Activated CD4-positive, CD25-positive, alpha-beta regulatory T cell treated with anti-CD3 and anti-CD28 coated beads, Interleukin-2, amount 50 U/mL, for 72 hours (primary cell): ENCODE results near the gene MAN1C1.

ENCODE experiments used
- DNase-seq: peaks from one replicate; pipeline ENCODE4 v3.0.0; 2021

Gene MAN1C1

DNA sequence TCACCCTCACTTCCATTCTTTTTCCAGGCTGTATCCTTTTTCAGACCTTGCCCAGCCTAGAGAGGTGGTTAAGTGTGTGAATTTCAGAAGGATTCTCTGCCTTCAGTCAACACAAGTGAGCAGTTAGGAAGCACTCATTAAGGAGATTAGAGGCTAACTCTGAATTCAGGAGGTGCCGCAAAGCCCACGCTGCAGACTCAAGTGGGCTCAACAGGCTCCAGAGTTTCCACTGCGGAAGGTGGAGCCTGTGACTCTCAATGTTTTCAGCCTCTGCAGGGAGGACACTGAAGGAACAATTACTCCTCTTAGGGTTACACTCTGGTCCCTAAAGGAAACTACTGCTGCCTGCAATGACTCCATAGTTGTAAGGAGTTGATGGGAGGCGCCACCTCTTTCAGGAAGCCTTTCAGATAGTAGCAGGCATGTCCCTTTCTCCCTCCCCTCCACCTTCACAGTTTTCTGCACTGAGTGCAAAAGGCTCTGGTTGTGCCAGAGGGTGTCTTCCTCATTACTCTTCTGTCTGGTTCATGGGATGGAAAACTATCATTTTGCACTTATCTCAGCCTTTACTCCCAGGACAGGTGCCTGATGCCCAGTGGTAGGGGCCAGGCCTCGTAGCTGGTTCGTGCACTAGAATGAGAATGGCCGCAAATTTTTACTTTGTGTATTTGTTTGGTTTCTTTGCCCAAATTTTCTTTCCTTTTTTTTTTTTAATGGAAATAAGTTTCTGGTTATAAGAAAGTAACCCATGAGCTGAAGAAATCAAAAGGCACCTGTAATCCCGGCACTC is 128.2 kb downstream of the MAN1C1 start:
- no peak for DNase-seq

GRCh38 chr1:25746299-25747045 is 129.9 kb downstream of the MAN1C1 start:
- DNase-seq, result no peak

DNA sequence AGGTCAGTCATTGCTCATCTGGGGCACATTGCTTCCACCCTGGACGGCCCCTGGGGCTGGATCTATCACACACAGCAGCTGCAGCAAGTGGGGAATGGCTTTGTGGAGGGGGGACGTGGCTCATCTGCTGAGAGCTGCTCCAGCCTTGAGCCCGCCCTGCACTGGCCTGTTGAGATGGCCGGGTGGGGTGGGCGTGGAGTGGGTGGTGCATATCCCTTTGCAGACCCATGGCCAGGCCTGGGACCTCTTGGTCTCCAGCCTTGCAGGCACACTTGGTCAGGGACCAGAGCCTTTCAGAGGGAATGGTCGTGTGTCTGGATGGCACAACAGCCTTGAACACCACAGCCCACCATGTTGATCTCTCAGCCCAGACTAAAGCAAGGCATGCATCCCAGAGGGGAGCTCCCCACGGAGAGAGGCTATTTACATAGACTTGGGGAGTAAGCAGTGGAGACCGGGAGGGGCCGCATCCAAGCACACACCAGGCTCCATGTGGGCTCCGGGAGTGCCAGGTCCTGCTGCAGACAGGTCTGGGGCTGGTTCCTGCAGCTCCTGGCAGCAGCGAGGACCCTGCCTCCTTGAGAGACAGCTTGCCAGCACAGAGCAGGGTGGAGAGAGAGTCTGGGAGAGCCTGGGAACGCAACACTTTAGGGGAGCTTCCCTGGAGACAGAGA is 130.6 kb downstream of the MAN1C1 start:
- DNase-seq, result no peak

DNA sequence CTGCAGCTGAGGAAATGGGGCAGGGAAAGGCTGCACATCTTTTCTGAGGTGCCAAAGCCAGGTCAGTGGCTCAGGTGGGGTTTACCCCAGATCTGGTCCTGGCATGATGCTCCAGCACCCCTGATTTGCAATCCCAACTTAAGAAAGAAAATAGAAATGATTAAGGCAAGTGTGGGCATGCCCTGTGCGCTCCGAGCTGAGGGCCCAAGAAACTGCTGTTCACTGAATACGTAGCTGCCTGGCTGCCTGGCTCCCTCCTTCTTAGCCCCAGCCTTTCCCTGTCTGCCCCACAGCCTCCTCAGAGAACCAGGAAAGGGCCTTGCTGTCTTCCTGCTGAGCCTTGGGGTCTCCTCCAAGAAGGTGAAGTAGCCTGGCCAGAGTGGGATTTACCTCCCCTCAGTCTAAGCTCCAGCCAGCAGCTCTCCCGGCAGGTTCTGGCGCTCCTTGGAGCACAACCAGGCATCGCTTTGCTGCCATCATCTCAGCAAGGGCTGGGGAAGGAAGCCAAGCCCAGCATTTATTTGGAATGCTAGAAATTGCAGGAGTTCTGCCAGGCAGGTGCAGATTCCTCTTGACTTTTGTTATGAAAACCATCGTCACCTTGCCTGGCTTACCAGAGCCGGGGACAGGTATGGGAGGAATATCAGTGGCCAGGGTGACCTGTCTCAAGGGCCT is 132.1 kb downstream of the MAN1C1 start:
- DNase-seq, result no peak

- no peak for DNase-seq
These were observed 134.5 kb downstream of the MAN1C1 start for GRCh38 chr1:25750923-25751605.

GRCh38 chr1:25754470-25755181 is 138.0 kb downstream of the MAN1C1 start:
- DNase-seq, result no peak

DNA sequence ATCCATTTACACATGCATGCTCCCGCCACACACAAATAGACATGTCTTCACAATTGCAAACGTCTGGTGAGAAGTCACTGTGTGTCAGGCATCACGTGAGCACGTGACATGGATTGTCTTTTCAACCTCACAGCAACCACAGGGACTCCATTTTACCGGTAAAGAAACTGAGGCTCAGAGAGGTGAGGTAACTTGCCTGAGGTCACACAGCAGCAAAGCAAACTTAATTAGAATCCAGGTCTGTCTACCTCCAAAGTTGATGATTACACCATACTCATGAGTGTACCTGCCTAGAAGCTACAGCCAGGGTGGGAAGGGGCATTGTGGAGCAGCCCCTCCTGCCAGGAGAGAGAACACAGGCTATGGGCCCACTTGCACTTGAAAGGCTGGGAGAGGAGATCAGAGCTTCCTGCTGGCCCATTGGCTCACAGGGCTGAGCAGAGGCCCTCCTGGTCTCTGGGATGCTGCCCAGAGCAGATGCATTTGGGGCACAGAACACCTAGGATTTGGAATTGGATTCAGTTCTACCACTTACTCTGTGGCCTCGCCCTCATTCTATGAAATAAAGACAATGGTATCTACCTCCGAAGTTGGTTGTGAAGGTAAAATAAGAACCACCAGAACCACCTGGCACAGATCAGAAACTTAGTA is 139.0 kb downstream of the MAN1C1 start:
- DNase-seq, result no peak

- no peak for DNase-seq
These were observed 139.6 kb downstream of the MAN1C1 start for GRCh38 chr1:25756215-25756614.

DNA sequence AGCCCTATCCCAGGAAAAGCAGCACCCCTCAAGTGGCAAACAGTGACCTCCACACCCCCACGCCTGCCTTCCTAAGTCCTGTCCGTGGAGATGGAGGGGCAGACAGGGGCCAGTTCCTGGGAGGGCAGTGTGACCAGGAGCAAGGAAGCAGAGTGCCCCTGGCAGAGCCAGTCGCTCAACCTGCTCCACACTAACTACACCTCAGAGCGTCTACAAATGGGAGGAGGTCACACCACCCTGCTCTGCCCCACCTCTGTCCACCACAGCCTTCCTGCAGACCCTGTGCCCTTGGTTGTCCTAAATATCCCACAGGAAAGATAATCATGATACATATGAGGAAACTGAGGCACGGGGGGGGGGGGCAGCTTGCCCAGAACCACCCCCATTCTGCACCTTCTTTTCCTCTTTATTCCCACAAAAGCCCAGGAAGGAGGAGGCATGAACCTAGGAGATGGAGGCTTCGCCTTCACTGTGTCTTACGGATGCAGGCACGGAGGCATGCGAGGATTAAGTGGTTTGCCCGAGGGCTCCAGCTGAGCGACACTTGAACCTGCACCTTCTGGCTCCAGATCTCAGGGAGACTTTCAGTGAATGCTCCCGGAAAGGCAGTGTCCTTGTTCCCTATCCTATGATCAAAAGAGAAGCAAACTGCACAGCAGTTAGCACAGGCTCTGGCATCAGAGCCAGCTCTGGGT is 140.7 kb downstream of the MAN1C1 start:
- DNase-seq, result no peak

GRCh38 chr1:25757846-25758185 is 141.2 kb downstream of the MAN1C1 start:
- DNase-seq, result no peak

DNA sequence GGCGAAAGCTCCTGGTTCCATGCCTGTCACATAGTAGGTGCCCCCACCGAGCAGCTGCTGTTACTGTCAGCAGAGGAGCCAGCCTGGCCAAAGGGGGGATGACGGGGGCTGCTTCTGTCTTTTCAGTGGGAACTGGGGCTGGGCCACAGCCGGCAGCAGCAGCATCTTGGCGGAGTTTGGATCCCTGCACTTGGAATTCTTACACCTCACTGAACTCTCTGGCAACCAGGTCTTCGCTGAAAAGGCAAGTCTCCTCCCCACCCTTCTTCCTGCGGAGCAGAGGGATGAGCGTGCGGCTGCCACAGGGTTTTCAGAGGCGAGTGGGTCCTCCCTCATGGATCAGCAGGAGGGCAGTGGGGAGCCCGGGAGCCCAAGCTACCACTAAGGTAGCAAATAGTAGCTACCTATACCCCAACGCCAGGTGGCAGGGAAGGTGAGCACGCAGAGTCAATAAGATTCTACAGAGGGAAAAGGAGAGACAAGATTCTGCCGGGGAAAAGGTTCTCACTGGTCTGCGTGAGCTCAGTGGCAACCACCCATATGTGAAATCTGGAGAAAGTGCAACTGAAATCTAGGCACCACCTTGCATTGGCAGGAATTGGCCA is 142.0 kb downstream of the MAN1C1 start:
- no peak for DNase-seq

- no peak for DNase-seq
These were observed 143.6 kb downstream of the MAN1C1 start for GRCh38 chr1:25760122-25760719.

GRCh38 chr1:25760871-25761270 is 144.3 kb downstream of the MAN1C1 start:
- no peak for DNase-seq

DNA sequence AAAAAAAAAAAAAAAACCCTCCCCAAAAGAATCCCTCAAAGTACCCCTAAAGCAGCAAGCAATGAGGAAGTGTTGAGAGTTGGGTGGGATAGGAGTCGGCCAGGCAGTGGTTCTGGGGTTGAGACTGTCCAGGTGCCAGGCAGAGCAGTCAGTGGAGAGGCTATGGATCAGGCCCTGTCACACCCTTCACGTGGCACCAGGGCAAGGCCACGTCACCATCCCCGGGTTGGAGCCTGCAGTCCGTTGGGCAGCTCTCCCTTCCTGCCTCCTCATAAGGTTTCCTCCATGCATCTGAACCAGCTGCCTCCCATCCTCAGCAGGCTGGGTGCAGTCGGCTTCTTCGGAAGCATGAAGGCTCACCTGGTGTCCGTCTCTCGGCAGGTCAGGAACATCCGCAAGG is 146.9 kb downstream of the MAN1C1 start:
- DNase-seq, result no peak

DNA sequence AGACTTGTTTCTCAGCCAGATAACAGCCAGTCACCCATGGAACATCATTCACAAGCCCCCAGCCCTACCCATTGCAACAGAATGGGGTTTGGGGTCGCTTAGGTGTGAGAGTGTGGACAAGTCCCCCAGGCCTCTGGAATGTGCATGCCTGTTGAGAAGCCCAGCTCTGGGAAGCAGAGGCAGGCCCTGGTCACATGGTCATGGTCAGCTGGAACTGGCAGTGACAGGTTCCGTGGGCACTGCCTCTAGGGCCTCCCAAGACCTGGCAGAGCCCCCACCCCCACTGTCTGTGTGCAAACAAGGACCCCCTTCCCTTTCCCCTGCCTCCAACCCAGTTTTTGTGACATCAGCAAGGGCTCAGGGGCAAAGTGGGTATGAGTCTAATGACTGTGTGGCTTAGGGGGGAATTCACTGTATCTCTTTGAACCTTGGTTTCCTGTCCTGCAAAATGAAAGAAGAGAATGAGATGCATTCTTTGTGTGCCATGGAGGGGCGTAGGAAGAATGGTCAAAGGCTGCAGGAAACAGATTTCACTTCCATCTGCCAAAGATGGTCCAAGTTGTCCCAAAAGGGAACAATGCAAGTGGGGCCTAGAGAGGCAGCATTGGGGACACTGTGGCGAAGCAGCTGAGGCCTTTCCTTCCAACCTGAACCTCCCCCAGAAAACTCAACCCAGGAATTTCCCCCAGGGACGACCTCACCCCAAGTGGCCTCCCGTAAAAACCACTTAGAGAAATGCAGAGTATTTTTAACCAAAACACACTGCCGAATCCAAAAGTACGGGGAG is 148.7 kb downstream of the MAN1C1 start:
- DNase-seq, result no peak

DNA sequence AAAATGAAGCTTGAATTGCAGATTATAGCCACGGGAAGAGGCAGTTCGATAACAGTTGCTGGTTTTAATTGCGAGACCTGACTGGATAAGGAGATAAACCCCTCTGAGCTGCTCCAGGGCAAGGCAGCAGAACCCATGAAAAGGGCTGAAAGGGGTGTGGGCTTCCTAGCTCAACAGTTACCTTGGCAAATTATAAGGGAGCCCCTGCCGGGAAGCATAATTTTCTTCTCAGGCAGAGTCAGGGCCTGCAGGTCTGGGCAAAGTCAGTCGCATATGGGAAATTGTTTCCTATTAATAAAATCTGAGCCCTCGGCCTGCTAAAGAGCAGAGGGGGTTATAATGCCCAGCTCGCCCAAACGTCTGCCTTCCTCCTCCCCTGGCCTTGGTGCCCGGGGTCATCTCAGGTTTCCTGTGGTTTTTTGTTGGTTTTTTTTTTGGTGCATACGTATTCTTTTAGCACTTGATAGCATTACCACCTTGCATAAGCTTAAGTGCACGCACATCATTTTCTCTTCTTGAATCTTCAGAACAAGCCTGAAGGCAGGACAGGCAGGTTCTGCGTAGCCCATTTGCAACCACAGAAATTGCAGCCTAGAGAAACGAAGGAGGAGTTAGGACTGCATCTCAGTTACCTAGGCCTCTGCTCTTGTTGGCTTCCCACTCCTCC is 149.5 kb downstream of the MAN1C1 start:
- no peak for DNase-seq

GRCh38 chr1:25766721-25767436 is 150.3 kb downstream of the MAN1C1 start:
- DNase-seq, result no peak

- no peak for DNase-seq
These were observed 150.8 kb downstream of the MAN1C1 start for GRCh38 chr1:25767437-25767770.
